SK-N-MC (cell line): ENCODE measurements around the gene ERMP1.

Source experiments
- EZH2 ChIP-seq: fragments of 200-600 bp; sonication (generic); IDR thresholded peaks from one replicate; pipeline ENCODE4 v1.6.1; 2017; ENCODE audit warnings: antibody characterized with exemption
- FOXP2 ChIP-seq: optimal IDR thresholded peaks from 2 replicates; pipeline ENCODE3; 2011; ENCODE audit warnings: mild to moderate bottlenecking, moderate library complexity; ENCODE audit not compliant: insufficient read depth; ENCODE audit errors: extremely low read length, control extremely low read depth
- POLR2AphosphoS5 ChIP-seq: IDR thresholded peaks from 2 replicates; pipeline ENCODE4 v1.6.1; 2012; ENCODE audit warnings: mild to moderate bottlenecking, low read depth, low read length, borderline replicate concordance

DNA sequence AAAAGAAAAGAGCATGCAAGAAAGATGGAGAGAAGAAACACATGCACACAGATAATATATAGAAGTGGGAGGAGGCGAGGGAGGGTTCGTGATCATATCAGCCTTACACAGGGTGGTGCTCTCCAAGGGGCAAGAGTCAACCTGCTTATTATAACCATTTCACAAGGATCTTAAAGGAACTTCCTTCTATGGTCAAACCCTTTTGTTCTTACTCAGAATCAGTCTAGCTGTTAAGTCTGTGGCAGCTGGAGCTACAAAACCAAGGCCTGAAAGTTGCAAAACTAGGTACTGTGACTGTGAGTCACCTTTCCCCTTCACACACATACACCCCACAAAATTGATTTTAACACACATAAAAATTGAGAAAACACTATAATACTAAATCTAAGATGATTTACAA lies 18.5 kb upstream of the ERMP1 start:
- TF ChIP-seq EZH2 (no peak), POLR2AphosphoS5 (no peak), FOXP2 (no peak)
